WTC11 (cell line): ENCODE data around the gene COG5. TPM values are rescaled to one million over a fixed set of nuclear protein-coding genes. Genes with fewer than 3 reads are reported as not detected.

Source experiments
- ATAC-seq: fragments of 200-7000 bp; cut with Tn5 transposase; 2 replicates; pipeline ENCODE4 v1.10.0; 2021; ENCODE audit warnings: mild to moderate bottlenecking, moderate library complexity
- CTCF ChIA-PET: fragments of 300-600 bp; sonication (Branson Sonifier 250); formaldehyde crosslinking; loops from one replicate; lab custom pipeline; 2021; ENCODE audit warnings: antibody characterized with exemption; lab: Charles Lee
- POLR2A ChIA-PET: fragments of 350-600 bp; sonication (Branson Sonifier 250); formaldehyde crosslinking; loops from one replicate; lab custom pipeline; 2021; ENCODE audit warnings: antibody characterized with exemption; lab: Charles Lee
- DNase-seq: peaks from one replicate; pipeline ENCODE4 v3.0.0; 2021; ENCODE audit warnings: low spot score
- H3K27ac Mint-ChIP-seq: 2 replicates; pipeline ENCODE4 v1.8.0; 2021; ENCODE audit warnings: mixed read lengths
- H3K27me3 Mint-ChIP-seq: 2 replicates; pipeline ENCODE4 v1.8.0; 2021; ENCODE audit warnings: low read depth, mild to moderate bottlenecking, moderate library complexity, mixed read lengths
- H3K36me3 Mint-ChIP-seq: 2 replicates; pipeline ENCODE4 v1.8.0; 2021; ENCODE audit warnings: mixed read lengths
- H3K4me1 Mint-ChIP-seq: 2 replicates; pipeline ENCODE4 v1.8.0; 2022; ENCODE audit warnings: mixed read lengths
- H3K4me3 Mint-ChIP-seq: 2 replicates; pipeline ENCODE4 v1.8.0; 2021; ENCODE audit warnings: mild to moderate bottlenecking, moderate library complexity, mixed read lengths
- H3K9me3 Mint-ChIP-seq: 2 replicates; pipeline ENCODE4 v1.8.0; 2021; ENCODE audit warnings: mixed read lengths
- AR ChIP-seq: fragments of 250-450 bp; sonication (Bioruptor Pico); IDR thresholded peaks from 2 replicates; pipeline ENCODE4 v1.9.0; 2021; ENCODE audit warnings: mild to moderate bottlenecking
- ATF6 ChIP-seq: sonication (generic); formaldehyde crosslinking; IDR thresholded peaks from 2 replicates; pipeline ENCODE4 v1.8.1; 2023; ENCODE audit warnings: mild to moderate bottlenecking, missing genetic modification reagents
- GTF2I ChIP-seq: fragments of 250-450 bp; sonication (Bioruptor Pico); conservative IDR thresholded peaks from 2 replicates; pipeline ENCODE4 v1.4.0; 2021; ENCODE audit warnings: mild to moderate bottlenecking
- MXD4 ChIP-seq: fragments of 250-450 bp; sonication (Bioruptor Pico); IDR thresholded peaks from 2 replicates; pipeline ENCODE4 v1.8.0; 2021; ENCODE audit warnings: mild to moderate bottlenecking, moderate library complexity, borderline replicate concordance
- MYBL2 ChIP-seq: sonication (generic); formaldehyde crosslinking; IDR thresholded peaks from 2 replicates; pipeline ENCODE4 v1.8.1; 2023; ENCODE audit warnings: mild to moderate bottlenecking, moderate library complexity, missing genetic modification reagents
- NFATC4 ChIP-seq: fragments of 250-450 bp; sonication (Bioruptor Pico); IDR thresholded peaks from 2 replicates; pipeline ENCODE4 v1.9.0; 2021; ENCODE audit warnings: mild to moderate bottlenecking
- NR2C2 ChIP-seq: sonication (generic); formaldehyde crosslinking; IDR thresholded peaks from 2 replicates; pipeline ENCODE4 v1.8.0; 2022; ENCODE audit warnings: mild to moderate bottlenecking, missing genetic modification reagents
- PRDM15 ChIP-seq: sonication (generic); formaldehyde crosslinking; IDR thresholded peaks from 2 replicates; pipeline ENCODE4 v1.8.0; 2022; ENCODE audit warnings: missing genetic modification reagents
- PRRX2 ChIP-seq: fragments of 250-450 bp; sonication (Bioruptor Pico); IDR thresholded peaks from 2 replicates; pipeline ENCODE4 v1.8.0; 2021; ENCODE audit warnings: mild to moderate bottlenecking
- RORB ChIP-seq: fragments of 250-450 bp; sonication (Bioruptor Pico); IDR thresholded peaks from 2 replicates; pipeline ENCODE4 v1.9.0; 2021; ENCODE audit warnings: mild to moderate bottlenecking
- SMAD3 ChIP-seq: sonication (generic); formaldehyde crosslinking; IDR thresholded peaks from 2 replicates; pipeline ENCODE4 v1.8.0; 2022; ENCODE audit warnings: missing genetic modification reagents, mild to moderate bottlenecking, borderline replicate concordance
- ZBTB21 ChIP-seq: sonication (generic); formaldehyde crosslinking; IDR thresholded peaks from 2 replicates; pipeline ENCODE4 v1.8.1; 2023; ENCODE audit warnings: mild to moderate bottlenecking, missing genetic modification reagents, borderline replicate concordance
- ZNF121 ChIP-seq: sonication (generic); formaldehyde crosslinking; IDR thresholded peaks from 2 replicates; pipeline ENCODE4 v1.8.0; 2023; ENCODE audit warnings: missing genetic modification reagents
- ZNF317 ChIP-seq: sonication (generic); formaldehyde crosslinking; IDR thresholded peaks from 2 replicates; pipeline ENCODE4 v1.8.1; 2023; ENCODE audit warnings: low read depth, mild to moderate bottlenecking, moderate library complexity, missing genetic modification reagents, borderline replicate concordance
- ZNF396 ChIP-seq: fragments of 250-450 bp; sonication (Bioruptor Pico); IDR thresholded peaks from 2 replicates; pipeline ENCODE4 v1.8.0; 2021; ENCODE audit warnings: mild to moderate bottlenecking, moderate library complexity, borderline replicate concordance
- ZNF423 ChIP-seq: fragments of 250-450 bp; sonication (Bioruptor Pico); IDR thresholded peaks from 2 replicates; pipeline ENCODE4 v2.1.2; 2022; ENCODE audit warnings: mild to moderate bottlenecking, moderate library complexity
- ZNF532 ChIP-seq: fragments of 250-450 bp; sonication (Bioruptor Pico); IDR thresholded peaks from 2 replicates; pipeline ENCODE4 v1.9.0; 2021; ENCODE audit warnings: mild to moderate bottlenecking, borderline replicate concordance
- total RNA-seq: library from RNA; stranded (reverse); gene quantifications from 3 replicates; pipeline ENCODE4 v1.2.3, GENCODE V29; 2021
- TF ChIP-seq, protein P1 (sequence below): sonication (generic); formaldehyde crosslinking; IDR thresholded peaks from 2 replicates; pipeline ENCODE4 v1.8.0; 2023; ENCODE audit warnings: mild to moderate bottlenecking, missing genetic modification reagents
- TF ChIP-seq, protein P2 (sequence below): sonication (generic); formaldehyde crosslinking; IDR thresholded peaks from 2 replicates; pipeline ENCODE4 v1.8.1; 2022; ENCODE audit warnings: mild to moderate bottlenecking, moderate library complexity, missing genetic modification reagents

The COG5 gene
- total RNA-seq, 1 experiment from 2014 or later: 23.8 TPM

DNA sequence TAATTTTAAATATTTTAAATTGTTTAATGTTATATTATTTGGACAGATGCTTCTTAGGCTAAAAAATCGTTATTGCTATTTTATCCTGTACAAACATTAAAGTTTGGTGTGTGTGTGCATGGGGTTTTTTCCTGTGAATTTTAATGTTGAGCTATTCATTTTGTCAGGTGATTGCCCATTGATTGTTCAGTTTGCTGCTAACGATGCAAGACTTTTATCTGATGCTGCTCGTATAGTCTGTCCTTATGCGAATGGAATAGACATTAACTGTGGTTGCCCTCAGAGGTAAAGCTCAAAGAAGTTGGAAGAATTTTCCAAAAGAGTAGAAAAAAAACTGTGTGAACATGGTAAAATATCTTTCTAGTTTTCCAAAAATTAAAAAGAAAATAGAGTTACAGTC, 9.8 kb upstream of the COG5 start:
- H3K27ac Mint-ChIP-seq: no peak overlapping the region
- ATAC-seq: no peak
- peaks cover 34% of the 10 kb centered on the region for H3K36me3 Mint-ChIP-seq
- H3K9me3 Mint-ChIP-seq: no peaks in the 10 kb centered on the region
- DNase-seq: no peak
- TF ChIP-seq ZNF423 (CRISPR knock-in tag): no peak
- no peak for TF ChIP-seq MXD4 (CRISPR knock-in tag)
- no peak for TF ChIP-seq ZNF396
- TF ChIP-seq ZNF121 (CRISPR knock-in tag): no peak
- POLR2A ChIA-PET: no interaction called here
- CTCF ChIA-PET: no interaction called here
- H3K4me1 Mint-ChIP-seq: no peaks in the 10 kb centered on the region
- no peaks in the 10 kb centered on the region for H3K27me3 Mint-ChIP-seq
- no peak overlapping the region for H3K4me3 Mint-ChIP-seq

GRCh38 chr7:107570298-107570697, 6.6 kb upstream of the COG5 start:
- POLR2A ChIA-PET: no interaction called here
- Mint-ChIP-seq H3K27ac (no peak overlapping the region), H3K9me3 (no peaks in the 10 kb centered on the region), H3K4me1 (no peaks in the 10 kb centered on the region), H3K27me3 (no peaks in the 10 kb centered on the region), H3K4me3 (no peak overlapping the region), H3K36me3 (peaks cover 29% of the 10 kb centered on the region)
- ATAC-seq (no peak), DNase-seq (no peak)
- CTCF ChIA-PET: no interaction called here
- TF ChIP-seq RORB (CRISPR knock-in tag) (no peak), ZBTB21 (CRISPR knock-in tag) (no peak), MYBL2 (CRISPR knock-in tag) (no peak), GTF2I (CRISPR knock-in tag) (no peak), PRRX2 (CRISPR knock-in tag) (no peak), ATF6 (CRISPR knock-in tag) (no peak), AR (CRISPR knock-in tag) (no peak), ZNF317 (no peak), SMAD3 (no peak), NR2C2 (no peak), NFATC4 (CRISPR knock-in tag) (no peak), ZNF532 (CRISPR knock-in tag) (no peak), PRDM15 (no peak)
- TF ChIP-seq, protein P1, sequence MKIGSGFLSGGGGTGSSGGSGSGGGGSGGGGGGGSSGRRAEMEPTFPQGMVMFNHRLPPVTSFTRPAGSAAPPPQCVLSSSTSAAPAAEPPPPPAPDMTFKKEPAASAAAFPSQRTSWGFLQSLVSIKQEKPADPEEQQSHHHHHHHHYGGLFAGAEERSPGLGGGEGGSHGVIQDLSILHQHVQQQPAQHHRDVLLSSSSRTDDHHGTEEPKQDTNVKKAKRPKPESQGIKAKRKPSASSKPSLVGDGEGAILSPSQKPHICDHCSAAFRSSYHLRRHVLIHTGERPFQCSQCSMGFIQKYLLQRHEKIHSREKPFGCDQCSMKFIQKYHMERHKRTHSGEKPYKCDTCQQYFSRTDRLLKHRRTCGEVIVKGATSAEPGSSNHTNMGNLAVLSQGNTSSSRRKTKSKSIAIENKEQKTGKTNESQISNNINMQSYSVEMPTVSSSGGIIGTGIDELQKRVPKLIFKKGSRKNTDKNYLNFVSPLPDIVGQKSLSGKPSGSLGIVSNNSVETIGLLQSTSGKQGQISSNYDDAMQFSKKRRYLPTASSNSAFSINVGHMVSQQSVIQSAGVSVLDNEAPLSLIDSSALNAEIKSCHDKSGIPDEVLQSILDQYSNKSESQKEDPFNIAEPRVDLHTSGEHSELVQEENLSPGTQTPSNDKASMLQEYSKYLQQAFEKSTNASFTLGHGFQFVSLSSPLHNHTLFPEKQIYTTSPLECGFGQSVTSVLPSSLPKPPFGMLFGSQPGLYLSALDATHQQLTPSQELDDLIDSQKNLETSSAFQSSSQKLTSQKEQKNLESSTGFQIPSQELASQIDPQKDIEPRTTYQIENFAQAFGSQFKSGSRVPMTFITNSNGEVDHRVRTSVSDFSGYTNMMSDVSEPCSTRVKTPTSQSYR: no peak
- TF ChIP-seq, protein P2, sequence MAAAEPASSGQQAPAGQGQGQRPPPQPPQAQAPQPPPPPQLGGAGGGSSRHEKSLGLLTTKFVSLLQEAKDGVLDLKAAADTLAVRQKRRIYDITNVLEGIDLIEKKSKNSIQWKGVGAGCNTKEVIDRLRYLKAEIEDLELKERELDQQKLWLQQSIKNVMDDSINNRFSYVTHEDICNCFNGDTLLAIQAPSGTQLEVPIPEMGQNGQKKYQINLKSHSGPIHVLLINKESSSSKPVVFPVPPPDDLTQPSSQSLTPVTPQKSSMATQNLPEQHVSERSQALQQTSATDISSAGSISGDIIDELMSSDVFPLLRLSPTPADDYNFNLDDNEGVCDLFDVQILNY (CRISPR knock-in tag): no peak
